Fibroblast of lung (primary cell): ENCODE measurements around the gene SERPINB10. TPM values are rescaled to one million over a fixed set of nuclear protein-coding genes. Genes with fewer than 3 reads are reported as not detected.

ENCODE experiments used
- DNase-seq, 2 donors: peaks; one replicate each; pipeline versions ENCODE4 v3.0.0 to v3.0.0-alpha.2; 2010; ENCODE audit warnings: low read depth in 2 of 2
- H2AFZ ChIP-seq: 2 replicates; pipeline ENCODE4 v1.5.1; 2012; ENCODE audit warnings: low read length, control low read depth, inconsistent platforms
- H3K27ac ChIP-seq: 2 replicates; pipeline ENCODE4 v1.5.1; 2011; ENCODE audit warnings: low read length, control low read depth; ENCODE audit not compliant: insufficient read depth
- H3K27me3 ChIP-seq: 2 replicates; pipeline ENCODE4 v1.5.1; 2011; ENCODE audit warnings: mild to moderate bottlenecking, low read length; ENCODE audit not compliant: control insufficient read depth, insufficient read depth
- H3K36me3 ChIP-seq: 2 replicates; pipeline ENCODE4 v1.5.1; 2011; ENCODE audit warnings: low read length; ENCODE audit not compliant: control insufficient read depth, insufficient read depth
- H3K4me1 ChIP-seq: 2 replicates; pipeline ENCODE4 v1.5.1; 2011; ENCODE audit warnings: low read length; ENCODE audit not compliant: control insufficient read depth, insufficient read depth; ENCODE audit errors: extremely low read depth
- H3K4me2 ChIP-seq: 2 replicates; pipeline ENCODE4 v1.5.1; 2011; ENCODE audit warnings: low read length, control low read depth; ENCODE audit not compliant: insufficient read depth; ENCODE audit errors: extremely low read depth
- H3K4me3 ChIP-seq, 4 experiments: fragments of 200-600 bp in 1 of 4; sonication (generic) in 1 of 4; replicated peaks in 1 of 4; 2 replicates each; pipeline ENCODE4 v1.5.1; 2011 to 2016; ENCODE audit warnings: low read length in 4 of 4, low read depth in 3 of 4, mild to moderate bottlenecking in 3 of 4, control low read depth in 2 of 4, inconsistent platforms in 1 of 4, mixed read lengths in 1 of 4; ENCODE audit not compliant: insufficient read depth in 1 of 4; ENCODE audit errors: control extremely low read depth in 1 of 4
- H3K79me2 ChIP-seq: 2 replicates; pipeline ENCODE4 v1.5.1; 2012; ENCODE audit warnings: mild to moderate bottlenecking, low read length, inconsistent platforms; ENCODE audit not compliant: control insufficient read depth, insufficient read depth
- H3K9ac ChIP-seq: 2 replicates; pipeline ENCODE4 v1.5.1; 2011; ENCODE audit warnings: mild to moderate bottlenecking, low read length, control low read depth; ENCODE audit not compliant: insufficient read depth
- H3K9me3 ChIP-seq: 2 replicates; pipeline ENCODE4 v1.5.1; 2012; ENCODE audit warnings: low read depth, low read length; ENCODE audit not compliant: control insufficient read depth, insufficient read depth
- H4K20me1 ChIP-seq: 2 replicates; pipeline ENCODE4 v1.5.1; 2011; ENCODE audit warnings: low read length; ENCODE audit not compliant: control insufficient read depth, insufficient read depth; ENCODE audit errors: extremely low read depth
- EZH2 ChIP-seq: IDR thresholded peaks from 2 replicates; pipeline ENCODE4 v1.5.1; 2012; ENCODE audit warnings: low read length, control low read depth, mild to moderate bottlenecking; ENCODE audit errors: missing control alignments
- polyA plus RNA-seq, 2 donors: library from polyadenylated mRNA; depleted of rRNA in 1 of 2; stranded (reverse) in 1 of 2; unstranded in 1 of 2; fragments of >200 nt; gene quantifications; 2 replicates each; pipeline ENCODE4 v1.2.1, GENCODE V29; 2011 to 2012; ENCODE audit warnings: missing spikeins in 1 of 2
- total RNA-seq: library from RNA; depleted of rRNA; stranded (reverse); fragments of >200 nt; gene quantifications from 2 replicates; pipeline ENCODE4 v1.2.1, GENCODE V29; 2014
- TF ChIP-seq, protein P1 (sequence below), 2 donors: IDR thresholded peaks in 1 of 2; conservative IDR thresholded peaks in 1 of 2; 1 replicate in 1 of 2; 2 replicates in 1 of 2; pipeline ENCODE4 v1.5.1; 2011 to 2012; ENCODE audit warnings: low read length in 2 of 2, control low read depth in 1 of 2, inconsistent platforms in 1 of 2, low read depth in 1 of 2, mild to moderate bottlenecking in 1 of 2

SERPINB10 gene
- total and polyA plus RNA-seq, 2 donors (not counting 1 experiment from before 2014, with no cell fraction given) = 0.08 TPM; not detected in 1

DNA sequence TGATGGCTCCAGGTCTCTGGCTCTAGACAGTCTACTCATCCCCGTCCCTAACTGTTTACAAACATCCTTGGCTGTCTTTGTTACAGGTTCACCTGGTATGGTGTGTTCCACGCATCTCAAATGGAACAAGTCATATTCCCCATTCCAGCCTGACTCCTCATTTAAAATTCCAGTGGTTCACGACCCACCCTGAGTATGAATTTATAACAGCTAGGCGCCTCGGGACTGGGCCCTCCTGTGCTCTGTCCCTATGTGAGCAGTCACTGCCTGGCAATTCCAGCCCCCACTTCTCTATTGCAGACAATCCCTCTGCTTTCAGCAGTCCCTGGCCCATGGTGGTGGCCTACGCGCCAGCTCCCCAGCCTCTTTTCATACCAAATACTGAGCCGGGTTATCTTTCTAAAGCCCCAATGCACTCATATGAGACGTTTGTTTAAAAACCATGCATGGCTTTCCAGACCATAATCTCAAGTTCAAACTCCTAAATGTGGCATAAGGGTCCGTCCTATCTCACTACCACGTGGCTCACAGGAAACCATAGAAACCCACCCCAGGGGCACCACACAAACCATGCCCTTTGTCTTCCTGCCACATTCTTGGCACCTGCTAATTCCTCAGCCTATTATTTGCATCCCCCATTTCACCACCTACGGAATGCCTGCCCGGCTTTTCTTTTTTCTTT lies 63.7 kb downstream of the SERPINB10 start:
- TF ChIP-seq EZH2 = no peak
- TF ChIP-seq, protein P1, sequence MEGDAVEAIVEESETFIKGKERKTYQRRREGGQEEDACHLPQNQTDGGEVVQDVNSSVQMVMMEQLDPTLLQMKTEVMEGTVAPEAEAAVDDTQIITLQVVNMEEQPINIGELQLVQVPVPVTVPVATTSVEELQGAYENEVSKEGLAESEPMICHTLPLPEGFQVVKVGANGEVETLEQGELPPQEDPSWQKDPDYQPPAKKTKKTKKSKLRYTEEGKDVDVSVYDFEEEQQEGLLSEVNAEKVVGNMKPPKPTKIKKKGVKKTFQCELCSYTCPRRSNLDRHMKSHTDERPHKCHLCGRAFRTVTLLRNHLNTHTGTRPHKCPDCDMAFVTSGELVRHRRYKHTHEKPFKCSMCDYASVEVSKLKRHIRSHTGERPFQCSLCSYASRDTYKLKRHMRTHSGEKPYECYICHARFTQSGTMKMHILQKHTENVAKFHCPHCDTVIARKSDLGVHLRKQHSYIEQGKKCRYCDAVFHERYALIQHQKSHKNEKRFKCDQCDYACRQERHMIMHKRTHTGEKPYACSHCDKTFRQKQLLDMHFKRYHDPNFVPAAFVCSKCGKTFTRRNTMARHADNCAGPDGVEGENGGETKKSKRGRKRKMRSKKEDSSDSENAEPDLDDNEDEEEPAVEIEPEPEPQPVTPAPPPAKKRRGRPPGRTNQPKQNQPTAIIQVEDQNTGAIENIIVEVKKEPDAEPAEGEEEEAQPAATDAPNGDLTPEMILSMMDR (conservative IDR thresholded peaks at IDR 0.05 in 1 of 2, IDR thresholded peaks at IDR 0.05 in 1 of 2; ENCODE audit: low read depth in 1 of 2, low read length in 2 of 2) = no peak
- no peak overlapping the region for H2AFZ ChIP-seq
- H3K36me3 ChIP-seq = no peaks in the 10 kb centered on the region
- peak overlapping the region; percentile 62 to 82 (median 70) for H3K4me3 ChIP-seq
- H3K79me2 ChIP-seq = peaks cover 12% of the 10 kb centered on the region
- peak overlapping the region; percentile 80 for H3K9ac ChIP-seq
- H3K27me3 ChIP-seq = no peaks in the 10 kb centered on the region
- H3K9me3 ChIP-seq = no peaks in the 10 kb centered on the region
- H3K4me1 ChIP-seq = peaks cover 3% of the 10 kb centered on the region
- DNase-seq = peak in 1 of 2 donors; percentile 32
- H4K20me1 ChIP-seq = no peaks in the 10 kb centered on the region
- peak overlapping the region; percentile 96 for H3K27ac ChIP-seq
- H3K4me2 ChIP-seq = peak overlapping the region; percentile 74

DNA sequence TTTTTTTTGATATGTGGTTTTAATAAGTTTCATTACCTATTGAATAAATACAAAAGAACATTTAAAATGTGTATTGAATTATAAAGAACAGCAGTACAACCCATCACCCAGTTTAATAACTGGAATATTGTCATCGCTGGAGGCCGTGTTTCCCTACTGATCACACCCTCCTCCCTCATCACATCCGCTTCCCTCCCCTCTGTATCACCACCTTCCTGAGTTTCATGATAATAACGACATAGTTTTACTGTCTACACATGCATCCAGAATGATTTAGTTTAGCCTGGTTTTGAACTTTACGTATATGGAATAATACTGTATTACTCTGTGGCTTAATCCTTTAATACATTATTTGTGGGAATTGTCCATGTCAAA lies 64.2 kb downstream of the SERPINB10 start:
- Histone ChIP-seq H3K4me1 (peaks cover 3% of the 10 kb centered on the region), H3K4me2 (no peak overlapping the region), H3K9me3 (no peaks in the 10 kb centered on the region), H3K27ac (no peak overlapping the region), H3K27me3 (no peaks in the 10 kb centered on the region), H3K79me2 (peaks cover 12% of the 10 kb centered on the region), H4K20me1 (no peaks in the 10 kb centered on the region), H3K9ac (no peak overlapping the region), H3K4me3 (no peak overlapping the region), H2AFZ (no peak overlapping the region), H3K36me3 (no peaks in the 10 kb centered on the region)
- TF ChIP-seq, protein P1 (conservative IDR thresholded peaks at IDR 0.05 in 1 of 2, IDR thresholded peaks at IDR 0.05 in 1 of 2; ENCODE audit: low read depth in 1 of 2, low read length in 2 of 2) = no peak
- TF ChIP-seq EZH2 = no peak
- no peak for DNase-seq

DNA sequence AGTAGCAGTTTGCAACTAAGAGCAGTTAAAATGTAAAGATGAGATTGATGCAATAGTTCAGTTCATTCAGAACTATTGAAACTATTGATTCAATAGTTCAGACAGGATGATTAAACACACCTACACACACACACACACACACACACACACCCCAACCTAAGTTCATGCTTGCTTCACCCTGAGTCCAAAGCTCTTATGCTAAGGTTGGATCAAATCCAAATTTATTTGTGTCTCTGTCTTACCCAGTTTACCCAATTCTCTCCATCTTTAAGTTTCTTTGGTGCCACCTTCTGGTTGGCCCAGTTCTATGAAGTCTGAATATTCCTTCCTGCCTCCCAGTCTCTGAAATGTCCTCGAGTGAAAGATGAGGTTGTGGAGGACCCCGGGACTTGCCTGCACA lies 67.2 kb downstream of the SERPINB10 start:
- Histone ChIP-seq H3K79me2 (peaks cover 18% of the 10 kb centered on the region), H4K20me1 (no peaks in the 10 kb centered on the region), H3K9ac (no peak overlapping the region), H3K4me3 (no peak overlapping the region), H2AFZ (no peak overlapping the region), H3K27ac (no peak overlapping the region), H3K4me1 (peaks cover 3% of the 10 kb centered on the region), H3K4me2 (no peak overlapping the region), H3K27me3 (no peaks in the 10 kb centered on the region), H3K9me3 (no peaks in the 10 kb centered on the region), H3K36me3 (no peaks in the 10 kb centered on the region)
- TF ChIP-seq, protein P1 (conservative IDR thresholded peaks at IDR 0.05 in 1 of 2, IDR thresholded peaks at IDR 0.05 in 1 of 2; ENCODE audit: low read depth in 1 of 2, low read length in 2 of 2) = peak; percentile 24 to 51
- no peak for TF ChIP-seq EZH2
- DNase-seq = peak; percentile 23 to 53
